ENCODE data around the gene LAMTOR5. TPM values are rescaled to one million over a fixed set of nuclear protein-coding genes. Genes with fewer than 3 reads are reported as not detected.

LAMTOR5 gene
- total and polyA plus RNA-seq, 2 of the 13 experiments (the other 11 are each of a cell fraction or from before 2014, with no cell fraction given), result 96.7 to 400 TPM

DNA sequence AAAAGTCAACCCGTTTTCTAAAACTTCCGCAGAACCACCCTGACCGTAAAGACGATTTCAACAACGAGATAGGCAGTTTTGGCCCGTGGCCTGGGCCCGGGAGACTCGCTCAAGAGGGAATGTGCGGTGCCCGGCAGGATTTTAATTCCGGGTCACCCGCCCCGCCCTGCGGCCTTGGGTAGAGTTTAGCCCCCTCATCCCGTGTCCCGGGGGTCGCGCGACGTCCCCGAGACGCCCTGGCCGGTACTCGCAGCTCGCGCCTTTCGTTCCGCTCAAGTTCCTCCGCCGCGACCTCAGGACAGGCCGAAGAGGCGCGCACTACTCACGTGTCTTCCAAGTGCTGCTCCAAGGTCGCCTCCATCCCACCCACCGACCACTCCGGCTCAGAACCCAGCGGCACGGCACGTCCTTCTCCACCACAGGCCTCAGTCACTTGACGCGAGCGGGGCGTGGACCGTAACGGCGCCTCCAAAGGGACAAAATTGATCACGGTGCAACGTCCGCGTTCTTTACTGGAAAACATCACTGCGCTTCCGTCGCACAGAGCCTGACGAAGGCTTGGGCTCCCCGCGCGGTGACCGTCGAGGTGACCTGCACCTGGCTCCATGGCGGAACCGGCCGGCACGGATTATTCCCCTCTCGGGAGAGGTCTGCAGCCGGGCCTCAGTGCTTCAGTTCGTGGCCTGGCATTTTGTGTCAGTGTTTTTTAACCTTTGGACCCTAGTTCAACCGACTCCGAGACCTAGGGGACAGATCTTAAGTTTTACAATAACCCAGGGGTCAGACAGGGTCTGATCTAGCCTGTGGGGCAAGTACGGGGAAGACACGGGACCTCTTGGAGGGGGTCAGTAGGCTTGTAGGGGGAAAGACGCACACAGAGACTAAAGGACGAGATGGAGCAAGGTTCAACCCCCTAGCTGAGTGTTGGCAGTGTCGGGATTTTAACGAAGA lies at the start of gene LAMTOR5 (continued):
- TF ChIP-seq RBAK (CRISPR knock-in tag; IDR thresholded peaks at IDR 0.05) (no peak), ARNTL (CRISPR knock-in tag; IDR thresholded peaks at IDR 0.05) (peak; percentile 91; the same call in 1 of the 2 replicates), HNRNPL (IDR thresholded peaks at IDR 0.05; ENCODE audit: low read depth, low read length) (peak; percentile 74), RFX5 (IDR thresholded peaks at IDR 0.05; ENCODE audit: low read depth, low read length) (peak; percentile 43; the same call in 1 of the 2 replicates), TOPORS (CRISPR knock-in tag; IDR thresholded peaks at IDR 0.05) (peak; percentile 66; the same call in 1 of the 2 replicates), ZNF546 (CRISPR knock-in tag; conservative IDR thresholded peaks at IDR 0.05) (0 out of 2 replicates have a peak, but pooled peaks have one; percentile 52), SRSF9 (IDR thresholded peaks at IDR 0.05; ENCODE audit: borderline replicate concordance, insufficient read depth, low read depth, low read length, poor library complexity, severe bottlenecking) (no peak), ZNF775 (CRISPR knock-in tag; IDR thresholded peaks at IDR 0.05; ENCODE audit: borderline replicate concordance) (no peak), ZNF329 (CRISPR knock-in tag; IDR thresholded peaks at IDR 0.05; ENCODE audit: low read depth) (peak; percentile 72; the same call in 1 of the 2 replicates), ZC3H4 (CRISPR knock-in tag; IDR thresholded peaks at IDR 0.05; ENCODE audit: borderline replicate concordance) (no peak), STAT5B (CRISPR knock-in tag; IDR thresholded peaks at IDR 0.05) (no peak; the same call in 1 of the 2 replicates), NFIB (CRISPR knock-in tag; IDR thresholded peaks at IDR 0.05; ENCODE audit: borderline replicate concordance) (no peak), ZC3H13 (CRISPR knock-in tag; IDR thresholded peaks at IDR 0.05) (peak; percentile 96), HOXA9 (CRISPR knock-in tag; IDR thresholded peaks at IDR 0.05; ENCODE audit: borderline replicate concordance) (peak; percentile 80; the same call in 1 of the 2 replicates), AGO1 (IDR thresholded peaks at IDR 0.05; ENCODE audit: low read depth, low read length, poor library complexity, severe bottlenecking) (peak; percentile 39), NRL (CRISPR knock-in tag; IDR thresholded peaks at IDR 0.05; ENCODE audit: borderline replicate concordance) (peak; percentile 97)
- TF ChIP-seq, protein P1, sequence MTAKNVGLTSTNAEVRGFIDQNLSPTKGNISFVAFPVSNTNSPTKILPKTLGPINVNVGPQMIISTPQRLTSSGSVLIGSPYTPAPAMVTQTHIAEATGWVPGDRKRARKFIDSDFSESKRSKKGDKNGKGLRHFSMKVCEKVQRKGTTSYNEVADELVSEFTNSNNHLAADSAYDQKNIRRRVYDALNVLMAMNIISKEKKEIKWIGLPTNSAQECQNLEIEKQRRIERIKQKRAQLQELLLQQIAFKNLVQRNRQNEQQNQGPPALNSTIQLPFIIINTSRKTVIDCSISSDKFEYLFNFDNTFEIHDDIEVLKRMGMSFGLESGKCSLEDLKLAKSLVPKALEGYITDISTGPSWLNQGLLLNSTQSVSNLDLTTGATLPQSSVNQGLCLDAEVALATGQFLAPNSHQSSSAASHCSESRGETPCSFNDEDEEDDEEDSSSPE (CRISPR knock-in tag; IDR thresholded peaks at IDR 0.05), result peak; percentile 82
- TF ChIP-seq, protein P2, sequence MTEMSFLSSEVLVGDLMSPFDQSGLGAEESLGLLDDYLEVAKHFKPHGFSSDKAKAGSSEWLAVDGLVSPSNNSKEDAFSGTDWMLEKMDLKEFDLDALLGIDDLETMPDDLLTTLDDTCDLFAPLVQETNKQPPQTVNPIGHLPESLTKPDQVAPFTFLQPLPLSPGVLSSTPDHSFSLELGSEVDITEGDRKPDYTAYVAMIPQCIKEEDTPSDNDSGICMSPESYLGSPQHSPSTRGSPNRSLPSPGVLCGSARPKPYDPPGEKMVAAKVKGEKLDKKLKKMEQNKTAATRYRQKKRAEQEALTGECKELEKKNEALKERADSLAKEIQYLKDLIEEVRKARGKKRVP (CRISPR knock-in tag; IDR thresholded peaks at IDR 0.05), result peak in 1 of 2 experiments; percentile 70; a peak in 2 of 4 replicates
- TF ChIP-seq, protein P3, sequence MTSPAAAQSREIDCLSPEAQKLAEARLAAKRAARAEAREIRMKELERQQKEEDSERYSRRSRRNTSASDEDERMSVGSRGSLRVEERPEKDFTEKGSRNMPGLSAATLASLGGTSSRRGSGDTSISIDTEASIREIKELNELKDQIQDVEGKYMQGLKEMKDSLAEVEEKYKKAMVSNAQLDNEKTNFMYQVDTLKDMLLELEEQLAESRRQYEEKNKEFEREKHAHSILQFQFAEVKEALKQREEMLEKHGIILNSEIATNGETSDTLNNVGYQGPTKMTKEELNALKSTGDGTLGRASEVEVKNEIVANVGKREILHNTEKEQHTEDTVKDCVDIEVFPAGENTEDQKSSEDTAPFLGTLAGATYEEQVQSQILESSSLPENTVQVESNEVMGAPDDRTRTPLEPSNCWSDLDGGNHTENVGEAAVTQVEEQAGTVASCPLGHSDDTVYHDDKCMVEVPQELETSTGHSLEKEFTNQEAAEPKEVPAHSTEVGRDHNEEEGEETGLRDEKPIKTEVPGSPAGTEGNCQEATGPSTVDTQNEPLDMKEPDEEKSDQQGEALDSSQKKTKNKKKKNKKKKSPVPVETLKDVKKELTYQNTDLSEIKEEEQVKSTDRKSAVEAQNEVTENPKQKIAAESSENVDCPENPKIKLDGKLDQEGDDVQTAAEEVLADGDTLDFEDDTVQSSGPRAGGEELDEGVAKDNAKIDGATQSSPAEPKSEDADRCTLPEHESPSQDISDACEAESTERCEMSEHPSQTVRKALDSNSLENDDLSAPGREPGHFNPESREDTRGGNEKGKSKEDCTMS (CRISPR knock-in tag; conservative IDR thresholded peaks at IDR 0.05), result no peak
- TF ChIP-seq, protein P4, sequence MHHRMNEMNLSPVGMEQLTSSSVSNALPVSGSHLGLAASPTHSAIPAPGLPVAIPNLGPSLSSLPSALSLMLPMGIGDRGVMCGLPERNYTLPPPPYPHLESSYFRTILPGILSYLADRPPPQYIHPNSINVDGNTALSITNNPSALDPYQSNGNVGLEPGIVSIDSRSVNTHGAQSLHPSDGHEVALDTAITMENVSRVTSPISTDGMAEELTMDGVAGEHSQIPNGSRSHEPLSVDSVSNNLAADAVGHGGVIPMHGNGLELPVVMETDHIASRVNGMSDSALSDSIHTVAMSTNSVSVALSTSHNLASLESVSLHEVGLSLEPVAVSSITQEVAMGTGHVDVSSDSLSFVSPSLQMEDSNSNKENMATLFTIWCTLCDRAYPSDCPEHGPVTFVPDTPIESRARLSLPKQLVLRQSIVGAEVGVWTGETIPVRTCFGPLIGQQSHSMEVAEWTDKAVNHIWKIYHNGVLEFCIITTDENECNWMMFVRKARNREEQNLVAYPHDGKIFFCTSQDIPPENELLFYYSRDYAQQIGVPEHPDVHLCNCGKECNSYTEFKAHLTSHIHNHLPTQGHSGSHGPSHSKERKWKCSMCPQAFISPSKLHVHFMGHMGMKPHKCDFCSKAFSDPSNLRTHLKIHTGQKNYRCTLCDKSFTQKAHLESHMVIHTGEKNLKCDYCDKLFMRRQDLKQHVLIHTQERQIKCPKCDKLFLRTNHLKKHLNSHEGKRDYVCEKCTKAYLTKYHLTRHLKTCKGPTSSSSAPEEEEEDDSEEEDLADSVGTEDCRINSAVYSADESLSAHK (CRISPR knock-in tag; IDR thresholded peaks at IDR 0.05; ENCODE audit: borderline replicate concordance), result no peak

Data from HepG2 (cell line).